HL-60/S4 (cell line): ENCODE data around the gene CMC2.

Experiments used
- in situ Hi-C: fragments of 300-500 bp; cut with MboI; formaldehyde crosslinking; loops from 2 replicates; pipeline ENCODE4 v1.14.3; 2022; ENCODE audit warnings: low sequenced_read_pairs

Gene CMC2

GRCh38 chr16:81003610-81004460, 2.9 kb downstream of the CMC2 start:
- in situ Hi-C loops: no loop called here

DNA sequence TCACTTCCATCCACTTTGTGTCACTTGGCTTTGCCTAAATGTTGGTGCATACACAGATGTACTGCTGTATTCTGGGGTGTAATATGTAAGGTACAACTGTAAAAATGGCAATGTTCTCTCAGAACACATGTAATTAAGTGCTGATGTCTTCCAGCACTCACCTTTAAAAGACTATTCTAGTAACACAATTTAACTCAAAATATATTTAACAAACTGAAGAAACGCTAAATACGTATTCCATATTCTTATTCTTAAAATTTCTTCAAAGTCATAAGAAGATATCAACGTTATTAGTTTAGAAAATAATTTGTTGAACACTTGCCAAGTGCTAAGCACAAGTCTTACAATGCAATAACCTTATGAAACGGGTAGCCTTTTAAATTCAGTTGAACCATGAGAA, 3.6 kb downstream of the CMC2 start:
- in situ Hi-C loops: no loop called here

- in situ Hi-C loops: no loop called here
Measured at GRCh38 chr16:81001330-81001729, 5.4 kb downstream of the CMC2 start.

- in situ Hi-C loops: no loop called here
Measured at GRCh38 chr16:81000873-81001272, 5.8 kb downstream of the CMC2 start.

DNA sequence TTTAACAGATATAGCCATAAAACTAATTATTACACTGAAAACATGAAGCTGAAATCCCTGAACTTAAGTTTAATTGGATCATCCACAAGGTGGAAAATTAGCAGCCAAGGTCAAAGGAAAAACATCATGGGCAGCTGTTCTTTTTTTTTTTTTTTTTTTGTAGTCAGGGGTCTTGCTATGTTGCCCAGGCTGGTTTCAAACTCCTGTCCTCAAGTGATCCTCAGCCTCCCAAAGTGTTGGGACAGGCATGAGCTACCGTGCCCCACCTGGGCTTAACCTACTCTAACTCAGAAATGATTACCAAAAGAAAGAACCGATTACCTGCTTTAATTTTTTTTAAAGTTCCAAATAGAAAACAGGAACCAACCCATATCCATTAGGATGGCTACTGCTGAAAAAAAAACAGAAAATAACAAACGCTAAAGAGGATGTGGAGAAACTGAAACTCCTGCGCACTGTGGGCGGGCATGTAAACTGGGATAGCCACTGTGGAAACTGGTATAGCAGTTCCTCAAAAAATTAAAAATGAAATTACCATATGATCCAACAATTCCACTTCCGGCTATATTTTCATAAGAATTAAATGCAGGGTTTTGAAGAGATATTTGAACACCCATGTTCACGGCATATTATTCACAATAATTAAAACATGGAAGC, 8.6 kb downstream of the CMC2 start:
- in situ Hi-C loops: no loop called here

GRCh38 chr16:80997139-80997798, 9.4 kb downstream of the CMC2 start:
- in situ Hi-C loops: no loop called here

- in situ Hi-C loops: no loop called here
Measured at GRCh38 chr16:80996688-80997138, 10.0 kb downstream of the CMC2 start.

GRCh38 chr16:80994451-80994850, 12.2 kb downstream of the CMC2 start:
- in situ Hi-C loops: no loop called here

DNA sequence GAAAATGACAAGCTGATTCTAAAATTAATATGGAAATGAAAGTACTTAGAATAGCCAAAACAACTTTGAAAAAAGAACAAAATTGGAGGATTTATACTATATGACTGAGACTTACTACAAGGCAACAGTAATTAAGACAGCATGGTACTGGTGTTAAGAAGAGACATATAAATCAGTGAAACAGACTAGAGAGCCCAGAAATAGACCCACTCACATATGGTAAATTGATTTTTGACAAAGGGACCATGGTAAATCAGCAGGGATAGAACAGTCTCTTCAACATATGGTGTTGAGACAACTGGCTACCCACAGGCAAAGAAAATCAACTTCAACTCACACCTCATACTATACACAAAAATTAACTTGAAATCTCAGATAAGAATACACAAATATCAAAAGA, 12.9 kb downstream of the CMC2 start:
- in situ Hi-C loops: no loop called here

- in situ Hi-C loops: no loop called here
Measured at GRCh38 chr16:80993307-80993706, 13.4 kb downstream of the CMC2 start.

DNA sequence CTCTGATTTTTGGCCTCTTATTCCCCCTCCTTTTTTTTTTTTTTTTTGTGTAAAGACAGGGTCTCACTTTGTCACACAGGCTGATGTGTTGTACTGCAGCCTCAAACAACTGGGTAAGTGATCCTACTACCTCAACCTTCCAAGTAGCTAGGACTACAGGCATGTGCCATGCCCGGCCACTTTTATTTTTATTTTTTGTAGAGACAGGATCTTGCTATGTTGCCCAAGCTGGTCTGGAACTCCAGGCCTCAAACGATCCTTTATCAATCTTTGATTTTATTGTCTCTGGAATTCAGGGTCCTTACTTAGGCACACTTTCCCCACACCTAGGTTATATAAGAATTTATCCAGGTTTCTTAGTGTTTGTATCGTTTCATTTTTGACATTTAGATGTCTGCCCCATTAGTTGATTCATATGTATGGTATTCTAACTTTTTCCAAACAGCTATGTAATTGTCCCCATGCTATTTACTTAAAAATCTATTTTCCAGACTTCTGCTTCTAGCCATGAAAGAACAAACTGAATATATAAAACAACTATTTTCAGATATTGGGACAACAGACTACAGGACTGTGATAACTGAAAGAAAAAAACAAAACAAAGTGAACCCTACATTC, 13.9 kb downstream of the CMC2 start:
- in situ Hi-C loops: no loop called here

- in situ Hi-C loops: no loop called here
Measured at GRCh38 chr16:80991792-80992430, 14.8 kb downstream of the CMC2 start.

GRCh38 chr16:80990978-80991377, 15.7 kb downstream of the CMC2 start:
- in situ Hi-C loops: no loop called here

DNA sequence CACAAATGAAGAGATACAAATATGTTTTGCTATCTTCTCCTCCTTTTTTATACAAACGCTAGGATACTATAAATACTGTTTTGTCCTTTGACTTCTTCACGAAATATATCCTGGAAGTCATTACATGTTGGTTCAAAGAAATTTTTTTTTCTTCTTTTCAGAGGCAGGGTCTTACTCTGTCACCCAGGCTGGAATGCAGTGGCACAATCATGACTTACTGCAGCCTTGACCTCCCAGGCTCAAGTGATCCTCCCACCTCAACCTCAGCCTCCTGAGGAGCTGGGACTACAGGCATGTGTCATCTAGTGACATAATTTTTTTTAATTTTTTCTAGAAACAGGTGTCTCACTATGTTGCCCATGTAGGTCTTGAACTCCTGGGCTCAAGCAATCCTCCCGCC, 16.1 kb downstream of the CMC2 start:
- in situ Hi-C loops: no loop called here

- in situ Hi-C loops: no loop called here
Measured at GRCh38 chr16:80989801-80990200, 16.9 kb downstream of the CMC2 start.

- in situ Hi-C loops: no loop called here
Measured at GRCh38 chr16:80988756-80989155, 17.9 kb downstream of the CMC2 start.

DNA sequence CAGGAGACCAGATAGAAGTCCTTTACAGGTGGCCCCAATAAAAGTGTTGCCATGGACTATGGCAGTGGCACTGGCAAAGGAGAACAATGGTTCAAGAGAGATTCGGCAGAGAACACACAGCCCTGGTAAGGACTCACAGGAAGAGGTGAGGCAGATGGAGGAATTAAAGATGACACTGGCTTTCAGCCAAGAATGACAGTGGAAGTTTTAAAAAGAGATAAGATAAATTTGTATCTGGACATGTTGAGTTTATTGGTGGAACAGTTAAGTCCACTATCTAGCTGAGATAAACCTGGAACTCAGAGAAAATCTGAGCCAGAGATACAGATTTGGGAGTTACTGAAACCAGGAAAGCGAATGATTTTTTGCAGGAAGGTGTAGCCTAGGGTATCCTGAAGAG, 20.1 kb downstream of the CMC2 start:
- in situ Hi-C loops: no loop called here

- in situ Hi-C loops: no loop called here
Measured at GRCh38 chr16:80985611-80986010, 21.1 kb downstream of the CMC2 start.

DNA sequence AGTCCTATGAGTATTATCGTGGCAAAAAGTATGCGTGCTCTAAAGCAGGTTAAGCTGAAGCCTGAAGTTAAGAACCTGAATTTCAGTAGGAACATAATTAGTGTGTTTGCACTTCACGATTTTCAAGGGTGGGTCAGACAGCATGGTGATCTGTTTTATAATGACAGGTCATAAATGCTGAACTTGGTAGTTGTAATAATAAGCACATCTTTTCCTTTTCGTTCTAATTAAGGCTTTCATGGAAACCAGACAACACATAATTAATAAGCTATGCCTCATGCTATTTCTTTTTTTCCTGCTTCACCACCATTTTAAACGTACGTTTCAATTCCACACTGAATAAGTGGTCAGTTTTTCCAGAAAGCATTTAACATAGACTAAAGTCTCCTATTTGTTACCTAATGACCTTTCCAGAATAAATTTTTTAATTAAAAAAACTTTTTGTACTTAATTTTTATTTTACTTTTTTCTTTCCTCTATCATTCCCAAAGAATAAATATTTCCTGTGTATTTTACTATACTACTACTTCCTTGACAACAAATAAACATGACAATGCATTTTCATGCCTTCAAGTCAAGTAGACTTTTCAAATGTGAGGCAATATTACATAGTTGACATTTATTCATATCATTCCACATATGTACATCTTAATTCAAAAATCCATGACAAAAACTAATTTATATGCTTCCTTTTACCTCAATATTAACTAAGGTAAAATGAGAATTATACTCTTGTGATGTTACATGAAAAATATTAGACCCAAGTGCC, 22.4 kb downstream of the CMC2 start:
- in situ Hi-C loops: no loop called here

GRCh38 chr16:80982646-80983045, 24.0 kb downstream of the CMC2 start:
- in situ Hi-C loops: no loop called here
